Measurements from ENCODE around the gene DHX9.
A peak's percentile ranks its signal among the peaks of the same experiment; 100 is the strongest.

DHX9 gene

GRCh38 chr1:182839209-182840066 lies at the start of gene DHX9:
DHX9 (plus strand) TSS chr1:182839347; CDS start chr1:182842567, 3,220 bp downstream.
- peak; percentile 75 for DNase-seq

DNA sequence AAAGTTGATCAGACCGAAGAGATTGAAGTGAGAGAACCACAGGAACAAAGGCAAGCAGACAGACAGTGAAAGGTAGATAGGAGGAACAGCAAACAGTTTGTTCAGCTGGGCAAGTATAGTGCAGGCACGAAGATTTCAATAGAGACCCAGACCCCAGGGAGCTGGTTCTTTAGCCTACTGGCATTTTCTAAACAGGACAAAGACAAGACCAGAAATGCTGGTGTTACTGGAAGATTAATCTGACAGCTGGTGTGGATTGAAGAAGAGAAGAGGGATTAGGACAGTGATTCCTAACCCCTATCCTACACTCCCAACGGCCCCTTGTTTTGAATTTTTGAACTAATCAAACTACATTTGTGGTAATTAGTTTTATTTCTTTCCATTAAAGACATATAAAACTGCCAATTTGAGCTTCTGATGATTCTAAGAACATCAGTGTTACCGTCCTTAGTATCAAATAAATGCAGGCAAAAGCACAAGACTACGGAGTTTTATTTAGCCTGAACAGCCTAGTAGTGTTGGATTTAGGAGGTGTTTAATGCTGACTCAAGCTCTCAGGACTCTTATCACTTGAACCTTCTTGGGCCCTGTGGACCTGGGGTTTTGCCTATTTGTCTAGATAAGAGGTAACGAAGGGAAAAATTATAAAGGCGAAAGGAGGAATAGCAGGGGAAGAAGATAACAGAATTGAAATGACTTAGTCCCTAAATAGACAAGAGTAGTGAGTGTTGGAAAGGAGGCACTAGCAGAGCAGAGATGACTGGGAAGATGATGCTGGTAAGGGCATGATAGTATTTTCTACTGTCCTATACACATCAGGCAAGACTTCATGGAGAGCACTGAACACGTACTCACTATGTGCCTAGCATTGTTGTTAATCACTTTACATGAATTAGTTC lies 47.6 kb upstream of the DHX9 start:
- no peak for DNase-seq

GRCh38 chr1:182794091-182794490 lies 45.1 kb upstream of the DHX9 start:
- no peak for DNase-seq

GRCh38 chr1:182794676-182795201 lies 44.4 kb upstream of the DHX9 start:
- no peak for DNase-seq

- no peak for DNase-seq
Observed at GRCh38 chr1:182795563-182796228, 43.5 kb upstream of the DHX9 start.

GRCh38 chr1:182802006-182802803 lies 36.9 kb upstream of the DHX9 start:
- DNase-seq = no peak

DNA sequence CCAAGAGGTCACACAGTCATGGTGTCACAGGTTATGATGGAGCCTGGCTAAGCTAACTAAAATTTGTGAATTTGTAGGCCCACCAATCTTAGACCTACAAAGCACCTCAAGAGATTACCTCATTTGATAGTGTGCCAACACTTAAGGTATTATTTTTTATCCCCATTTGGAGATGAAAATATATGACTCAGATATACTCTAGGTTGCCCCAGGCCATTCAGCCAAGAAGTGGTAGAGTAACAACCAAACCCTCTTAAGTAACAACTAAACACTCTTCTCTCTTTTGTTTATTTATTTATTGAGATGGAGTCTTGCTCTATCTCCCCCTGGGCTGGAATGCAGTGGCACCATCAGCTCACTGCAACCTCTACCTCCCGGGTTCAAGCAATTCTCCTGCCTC lies 35.3 kb upstream of the DHX9 start:
- DNase-seq = no peak

- DNase-seq = no peak
Observed at GRCh38 chr1:182806015-182806678, 33.0 kb upstream of the DHX9 start.

- DNase-seq = no peak
Observed at GRCh38 chr1:182807907-182808306, 31.2 kb upstream of the DHX9 start.

DNA sequence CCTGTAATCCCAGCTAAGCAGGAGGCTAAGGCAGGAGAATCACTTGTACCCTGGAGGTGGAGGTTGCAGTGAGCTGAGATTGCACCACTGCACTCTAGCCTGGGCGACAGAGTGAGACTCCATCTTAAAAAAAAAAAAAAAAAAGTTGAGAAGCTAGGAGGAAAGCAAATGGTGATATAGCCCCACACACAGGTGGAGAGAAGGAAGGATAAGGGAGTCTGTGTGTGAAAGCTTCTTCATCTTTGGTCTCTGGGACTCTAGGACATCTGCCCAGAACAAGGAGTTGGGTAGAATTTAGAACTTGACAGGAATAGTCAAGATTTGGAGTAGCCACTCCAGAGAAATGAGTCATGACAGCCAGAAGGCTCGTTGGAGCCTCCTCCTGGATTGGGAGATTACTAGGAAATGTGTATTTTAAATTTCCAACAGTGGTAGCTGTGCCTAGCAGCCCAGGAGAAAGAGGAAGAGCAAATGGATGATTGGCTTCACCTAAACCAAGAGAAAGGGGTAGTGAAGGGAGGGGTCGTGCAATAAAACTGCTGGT lies 29.7 kb upstream of the DHX9 start:
- DNase-seq = no peak

DNA sequence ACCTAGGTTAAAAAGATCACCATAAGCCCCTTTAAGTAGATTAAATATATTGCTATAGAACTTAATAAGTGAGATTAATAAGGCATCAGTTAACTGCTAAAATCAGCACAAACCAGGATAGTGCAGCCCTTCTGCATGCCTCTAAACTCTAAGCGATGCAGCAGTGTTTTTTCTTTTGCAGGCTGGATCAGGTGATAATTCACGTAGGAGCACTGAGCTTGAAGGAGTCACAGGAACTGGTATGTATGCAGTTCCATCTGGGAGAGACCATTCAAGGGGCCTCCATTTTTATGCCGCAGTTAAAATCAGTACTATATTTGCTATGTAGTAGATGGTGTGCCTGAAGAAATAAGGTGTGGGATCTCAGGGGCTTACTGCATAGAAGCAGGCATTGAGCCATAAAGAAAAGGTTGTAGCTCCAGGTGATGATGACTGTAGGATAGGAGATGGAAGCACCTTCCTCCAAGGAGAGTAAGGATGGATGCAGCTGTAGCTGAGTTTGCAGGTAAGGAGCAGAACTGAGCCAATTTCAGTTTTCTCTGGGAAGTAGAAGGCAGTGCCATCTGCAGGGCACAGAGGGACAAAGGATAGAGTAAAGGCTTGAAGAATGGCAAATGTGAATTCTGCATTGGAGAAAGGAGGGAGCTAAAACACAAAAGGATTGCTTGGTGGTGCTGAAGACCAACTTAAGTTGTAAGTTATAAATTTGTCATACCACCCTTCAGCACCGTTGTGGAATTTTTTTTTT lies 27.0 kb upstream of the DHX9 start:
- DNase-seq = no peak

GRCh38 chr1:182816863-182817262 lies 22.3 kb upstream of the DHX9 start:
- no peak for DNase-seq

GRCh38 chr1:182817802-182818201 lies 21.3 kb upstream of the DHX9 start:
- no peak for DNase-seq

- no peak for DNase-seq
Observed at GRCh38 chr1:182823220-182823619, 15.9 kb upstream of the DHX9 start.

DNA sequence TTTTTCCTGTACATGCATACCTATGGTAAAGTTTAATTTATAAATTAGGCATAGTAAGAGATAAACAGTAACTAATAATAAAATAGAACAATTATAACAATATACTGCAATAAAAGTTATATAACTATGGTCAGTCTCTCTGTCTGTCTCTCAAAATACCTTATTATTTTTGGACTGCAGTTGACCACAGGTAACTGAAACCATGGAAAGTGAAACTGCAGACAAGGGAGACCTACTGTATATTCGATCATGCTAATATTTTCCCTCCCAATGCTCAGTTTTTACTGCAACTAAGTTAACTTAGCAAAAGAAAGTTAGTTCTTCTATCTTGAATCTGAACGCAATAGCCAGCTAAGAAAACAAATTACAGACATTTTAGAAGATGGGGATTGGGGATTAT lies 12.3 kb upstream of the DHX9 start:
- DNase-seq = no peak

- no peak for DNase-seq
Observed at GRCh38 chr1:182829285-182829932, 9.7 kb upstream of the DHX9 start.

- no peak for DNase-seq
Observed at GRCh38 chr1:182833271-182833670, 5.9 kb upstream of the DHX9 start.

DNA sequence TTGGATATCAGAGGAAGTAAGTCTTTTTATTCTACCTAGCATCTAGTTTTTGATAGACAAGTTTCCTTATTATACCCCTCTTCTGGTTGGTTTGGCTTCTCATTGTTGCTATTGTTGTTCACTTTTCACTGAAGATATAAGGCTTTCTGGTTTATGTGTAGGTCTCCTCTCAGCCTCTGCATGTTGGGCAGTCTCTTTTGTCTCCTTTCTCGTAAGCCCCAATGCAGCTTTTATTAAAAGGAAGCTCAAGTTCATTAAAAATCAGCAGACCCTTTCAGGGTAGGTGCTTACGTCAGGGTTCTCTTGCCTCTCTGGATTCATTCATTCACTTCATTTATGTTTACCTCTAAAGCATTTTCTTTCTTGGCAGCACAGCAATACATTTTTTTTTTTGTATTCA lies 4.8 kb upstream of the DHX9 start:
- no peak for DNase-seq

GRCh38 chr1:182835806-182836205 lies 3.3 kb upstream of the DHX9 start:
- no peak for DNase-seq

DNA sequence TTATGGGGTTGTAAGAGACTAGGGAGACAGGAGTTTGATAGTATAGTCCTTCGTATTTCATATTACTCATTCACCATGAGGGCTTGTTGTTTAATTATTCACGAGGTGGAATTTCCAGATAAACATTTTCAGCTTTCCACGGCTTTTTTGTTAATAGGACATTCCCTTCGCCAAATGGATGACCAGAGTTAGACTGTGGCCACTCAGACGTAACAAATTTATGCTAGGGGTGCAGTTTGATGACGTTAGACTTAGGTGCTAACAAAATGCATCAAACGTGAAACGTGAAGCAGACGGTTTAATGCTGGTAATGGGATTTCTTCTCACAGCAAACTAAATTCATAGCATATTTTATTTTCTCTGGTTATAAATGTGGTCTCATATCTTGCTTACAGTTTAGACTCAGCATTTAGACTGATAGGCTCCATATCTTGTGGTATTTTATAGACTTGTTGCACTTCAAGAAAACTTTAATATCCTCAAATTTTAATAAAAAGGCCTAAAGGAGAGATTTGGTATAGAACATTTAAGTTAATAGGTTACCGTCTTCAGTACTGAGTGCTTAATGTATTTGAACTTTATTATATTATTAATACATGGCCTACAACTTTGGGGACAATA lies 2.3 kb downstream of the DHX9 start:
- no peak for DNase-seq

Data from NCI-H1694 treated with DMSO at 0.1 percent for 48 hours (cell line).